GM18502 (cell line): Measurements from ENCODE around the gene KIF24.
"Not testable (repeated sequence)": the region's sequence is repeated elsewhere in the genome, so short reads cannot be mapped to it uniquely, and the experiment has no call there.

Experiments
- ATAC-seq: cut with Tn5 transposase; IDR thresholded peaks from one replicate; pipeline ENCODE4 v1.9.1; 2021; ENCODE audit warnings: mild to moderate bottlenecking; ENCODE audit not compliant: unreplicated experiment, poor library complexity

The KIF24 gene

GRCh38 chr9:34363619-34364351 lies 34.7 kb upstream of the KIF24 start:
- ATAC-seq = no peak

- no peak for ATAC-seq
These were observed 33.6 kb upstream of the KIF24 start for GRCh38 chr9:34362614-34363214.

- not testable (repeated sequence) for ATAC-seq
These were observed 23.9 kb upstream of the KIF24 start for GRCh38 chr9:34352957-34353356.

GRCh38 chr9:34352122-34352652 lies 23.1 kb upstream of the KIF24 start:
- not testable (repeated sequence) for ATAC-seq

GRCh38 chr9:34349324-34349723 lies 20.3 kb upstream of the KIF24 start:
- no peak for ATAC-seq

- ATAC-seq = no peak
These were observed 18.7 kb upstream of the KIF24 start for GRCh38 chr9:34347800-34348158.

- no peak for ATAC-seq
These were observed 18.1 kb upstream of the KIF24 start for GRCh38 chr9:34346873-34347799.

GRCh38 chr9:34343605-34344004 lies 14.5 kb upstream of the KIF24 start:
- ATAC-seq = no peak

GRCh38 chr9:34343090-34343489 lies 14.0 kb upstream of the KIF24 start:
- no peak for ATAC-seq

GRCh38 chr9:34341659-34342295 lies 12.7 kb upstream of the KIF24 start:
- ATAC-seq = no peak

- no peak for ATAC-seq
These were observed 9.8 kb upstream of the KIF24 start for GRCh38 chr9:34338665-34339385.

- ATAC-seq = not testable (repeated sequence)
These were observed 9.0 kb upstream of the KIF24 start for GRCh38 chr9:34338079-34338478.

- no peak for ATAC-seq
These were observed 8.3 kb upstream of the KIF24 start for GRCh38 chr9:34337403-34337802.

GRCh38 chr9:34335376-34335775 lies 6.3 kb upstream of the KIF24 start:
- no peak for ATAC-seq

GRCh38 chr9:34334916-34335315 lies 5.8 kb upstream of the KIF24 start:
- ATAC-seq = no peak

- no peak for ATAC-seq
These were observed 5.3 kb upstream of the KIF24 start for GRCh38 chr9:34334337-34334824.

- no peak for ATAC-seq
These were observed 4.8 kb upstream of the KIF24 start for GRCh38 chr9:34333836-34334235.

- no peak for ATAC-seq
These were observed 3.3 kb upstream of the KIF24 start for GRCh38 chr9:34332076-34332964.

- ATAC-seq = no peak
These were observed 2.1 kb upstream of the KIF24 start for GRCh38 chr9:34331196-34331595.
